Fibroblast of the conjunctiva (primary cell): ENCODE data around the gene TMEM52.

ENCODE experiments used
- DNase-seq: peaks from one replicate; pipeline ENCODE4 v3.0.0-alpha.2; 2010; ENCODE audit warnings: low read depth

Gene TMEM52

GRCh38 chr1:1926886-1927660 is 8.0 kb upstream of the TMEM52 start:
- no peak for DNase-seq

- no peak for DNase-seq
Observed at GRCh38 chr1:1926346-1926811, 7.3 kb upstream of the TMEM52 start.

- DNase-seq, result no peak
Observed at GRCh38 chr1:1925437-1926345, 6.6 kb upstream of the TMEM52 start.

- DNase-seq, result no peak
Observed at GRCh38 chr1:1924849-1925248, 5.8 kb upstream of the TMEM52 start.

GRCh38 chr1:1924386-1924785 is 5.3 kb upstream of the TMEM52 start:
- no peak for DNase-seq

- DNase-seq, result no peak
Observed at GRCh38 chr1:1922956-1923833, 4.1 kb upstream of the TMEM52 start.

GRCh38 chr1:1922702-1922955 is 3.5 kb upstream of the TMEM52 start:
- DNase-seq, result no peak

- no peak for DNase-seq
Observed at GRCh38 chr1:1921901-1922701, 3.0 kb upstream of the TMEM52 start.

GRCh38 chr1:1921459-1921862 is 2.4 kb upstream of the TMEM52 start:
- no peak for DNase-seq

GRCh38 chr1:1920608-1921458 is 1.8 kb upstream of the TMEM52 start:
- no peak for DNase-seq

- no peak for DNase-seq
Observed at GRCh38 chr1:1920057-1920607, 1.1 kb upstream of the TMEM52 start.

GRCh38 chr1:1919304-1920056 is 401 bp upstream of the TMEM52 start:
- DNase-seq, result peak; percentile 97

- DNase-seq, result no peak
Observed at GRCh38 chr1:1917995-1918900, 831 bp downstream of the TMEM52 start.

- DNase-seq, result no peak
Observed at GRCh38 chr1:1917304-1917976, 1.6 kb downstream of the TMEM52 start.

GRCh38 chr1:1916851-1917251 is 2.2 kb downstream of the TMEM52 start:
- no peak for DNase-seq

GRCh38 chr1:1915911-1916840 is 2.9 kb downstream of the TMEM52 start:
- no peak for DNase-seq
